ENCODE measurements around the gene GJB5. TPM values are rescaled to one million over a fixed set of nuclear protein-coding genes. Genes with fewer than 3 reads are reported as not detected.

GJB5 gene
- total RNA-seq, 4 donors from 2014 or later: not detected

DNA sequence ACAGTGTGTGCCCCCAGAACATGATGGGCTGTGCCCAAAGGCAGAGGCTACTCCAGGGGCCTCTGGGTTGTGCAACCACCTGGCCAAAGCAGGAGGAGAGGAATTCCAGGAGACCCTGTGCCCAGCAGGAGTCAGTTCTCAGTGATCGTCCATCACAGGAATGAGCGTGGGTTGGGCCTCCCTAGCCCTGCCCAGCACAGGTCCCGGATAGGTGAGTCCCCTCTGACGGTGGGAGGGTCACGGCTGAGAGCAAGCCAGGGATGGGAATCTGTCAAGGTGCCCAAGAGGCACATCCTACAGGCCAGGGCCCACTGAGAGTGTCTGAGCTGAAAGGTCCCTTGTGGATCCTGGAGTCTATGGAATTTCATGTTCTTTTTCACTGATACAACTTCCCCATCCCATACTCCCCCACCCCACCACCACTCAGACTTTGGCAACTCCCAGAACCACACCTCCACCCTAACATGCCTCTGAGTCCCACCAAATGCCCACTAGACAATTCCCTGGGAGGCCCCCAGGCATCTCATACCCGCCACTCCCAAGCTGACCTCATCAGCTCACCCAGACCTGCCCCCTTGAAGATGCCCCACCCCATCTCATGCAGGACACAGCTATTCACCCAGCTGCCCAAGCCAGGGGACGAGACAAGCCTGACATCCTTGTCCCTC is 7.8 kb downstream of the GJB5 start:
- intact Hi-C loops (cut with DNase I): no loop called here
- Histone ChIP-seq H3K9me3 (peaks cover 0 to 6% (median 0%) of the 10 kb centered on the region in 4 donors), H3K36me3 (no peaks in the 10 kb centered on the region), H3K27me3 (peaks cover 0 to 41% (median 0%) of the 10 kb centered on the region in 4 donors), H3K27ac (replicated peaks in 1 of 4) (no peak overlapping the region), H3K4me3 (no peak overlapping the region), H3K4me1 (no peaks in the 10 kb centered on the region)
- WGBS: 81% methylated on average over 7 of the region's 7 CpGs
- TF ChIP-seq EP300 (IDR thresholded peaks at IDR 0.05): no peak
- no peak for TF ChIP-seq POLR2A (IDR thresholded peaks at IDR 0.05; ENCODE audit: low read depth)
- no peak for TF ChIP-seq POLR2AphosphoS5 (IDR thresholded peaks at IDR 0.05)
- no peak for TF ChIP-seq CTCF (IDR thresholded peaks at IDR 0.05)
- no peak for DNase-seq (ENCODE audit: extremely low spot score)

GRCh38 chr1:34763142-34763781 is 8.4 kb downstream of the GJB5 start:
- Histone ChIP-seq H3K27me3 (peaks cover 0 to 46% (median 0%) of the 10 kb centered on the region in 4 donors), H3K4me3 (no peak overlapping the region), H3K36me3 (no peaks in the 10 kb centered on the region), H3K4me1 (no peaks in the 10 kb centered on the region), H3K27ac (replicated peaks in 1 of 4) (no peak overlapping the region), H3K9me3 (peaks cover 0 to 6% (median 0%) of the 10 kb centered on the region in 4 donors)
- no peak for TF ChIP-seq EP300 (IDR thresholded peaks at IDR 0.05)
- TF ChIP-seq POLR2AphosphoS5 (IDR thresholded peaks at IDR 0.05): no peak
- no peak for TF ChIP-seq POLR2A (IDR thresholded peaks at IDR 0.05; ENCODE audit: low read depth)
- no peak for TF ChIP-seq CTCF (IDR thresholded peaks at IDR 0.05)
- WGBS: 58% methylated on average over 8 of the region's 8 CpGs
- no peak for DNase-seq (ENCODE audit: extremely low spot score)
- intact Hi-C loops (cut with DNase I): no loop called here

DNA sequence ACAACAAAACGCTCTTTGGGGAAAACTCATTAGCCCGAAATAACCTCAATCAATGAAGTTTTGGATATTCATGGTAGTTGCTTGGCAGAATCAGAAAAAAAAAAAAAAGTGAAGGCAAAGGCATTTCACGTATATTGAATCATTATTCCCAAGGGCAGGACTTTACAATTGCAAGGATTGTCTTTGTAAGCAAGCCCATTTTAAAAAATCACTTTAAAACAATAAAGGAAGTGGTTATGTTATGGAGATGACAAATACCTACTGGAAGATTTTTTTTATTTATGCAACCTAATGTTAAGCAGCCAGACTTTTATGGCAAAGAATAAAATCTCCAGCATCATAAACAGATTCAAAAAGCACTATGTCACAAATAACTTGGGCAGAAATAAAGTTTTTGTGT is 14.0 kb downstream of the GJB5 start:
- H3K36me3 ChIP-seq: no peaks in the 10 kb centered on the region
- H3K27me3 ChIP-seq: peaks cover 0 to 40% (median 0%) of the 10 kb centered on the region in 4 donors
- no peaks in the 10 kb centered on the region for H3K4me1 ChIP-seq
- 70% methylated on average over 3 of the region's 3 CpGs for WGBS
- DNase-seq (ENCODE audit: extremely low spot score): no peak
- intact Hi-C loops (cut with DNase I): no loop called here
- no peak overlapping the region for H3K27ac ChIP-seq (replicated peaks in 1 of 4)
- no peak overlapping the region for H3K4me3 ChIP-seq
- H3K9me3 ChIP-seq: peaks cover 0 to 5% (median 0%) of the 10 kb centered on the region in 4 donors
- TF ChIP-seq POLR2A (IDR thresholded peaks at IDR 0.05; ENCODE audit: low read depth) (no peak), POLR2AphosphoS5 (IDR thresholded peaks at IDR 0.05) (no peak), EP300 (IDR thresholded peaks at IDR 0.05) (no peak), CTCF (IDR thresholded peaks at IDR 0.05) (no peak)

DNA sequence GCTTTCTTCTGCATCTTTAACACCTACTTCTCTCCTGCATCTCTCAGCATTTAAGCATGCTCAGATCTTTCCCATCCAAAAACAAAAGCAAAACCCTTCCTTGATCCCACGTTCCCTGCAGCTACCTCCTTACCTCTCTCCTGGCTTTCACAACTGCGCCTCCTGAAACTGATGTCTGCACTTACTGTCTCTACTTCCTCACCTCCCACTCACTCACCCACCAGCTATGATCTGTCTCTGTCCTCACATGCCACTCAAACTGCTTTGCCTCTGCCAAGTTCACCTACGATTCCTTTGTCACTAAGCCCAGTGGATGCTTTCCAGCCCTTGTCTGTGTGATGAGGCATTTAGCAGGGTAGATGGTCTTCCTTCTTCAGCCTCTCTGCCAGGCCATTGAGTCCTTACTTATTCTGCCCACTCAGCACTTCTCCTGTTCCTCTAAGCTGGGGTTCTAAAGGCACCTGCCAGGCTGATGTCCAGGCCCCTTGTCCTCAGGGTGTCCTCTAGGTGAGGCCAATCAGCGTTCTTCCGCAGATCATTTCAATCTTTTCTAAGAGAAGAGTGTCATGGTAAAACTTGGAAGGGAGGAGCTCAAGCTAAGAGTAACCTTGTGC is 16.2 kb downstream of the GJB5 start:
- Histone ChIP-seq H3K4me3 (no peak overlapping the region), H3K27ac (replicated peaks in 1 of 4) (no peak overlapping the region), H3K36me3 (no peaks in the 10 kb centered on the region), H3K4me1 (no peaks in the 10 kb centered on the region), H3K9me3 (no peaks in the 10 kb centered on the region), H3K27me3 (peaks cover 0 to 39% (median 0%) of the 10 kb centered on the region in 4 donors)
- TF ChIP-seq CTCF (IDR thresholded peaks at IDR 0.05) (no peak), POLR2AphosphoS5 (IDR thresholded peaks at IDR 0.05) (no peak), POLR2A (IDR thresholded peaks at IDR 0.05; ENCODE audit: low read depth) (no peak), EP300 (IDR thresholded peaks at IDR 0.05) (no peak)
- intact Hi-C loops (cut with DNase I): no loop called here
- no peak for DNase-seq (ENCODE audit: extremely low spot score)
- WGBS: 71% methylated on average over 5 of the region's 5 CpGs

All from esophagus muscularis mucosa (tissue), 4 donors.